Keratinocyte (primary cell): Measurements from ENCODE around the gene RPS19BP1. TPM values are rescaled to one million over a fixed set of nuclear protein-coding genes. Genes with fewer than 3 reads are reported as not detected.

Experiments
- DNase-seq: peaks from one replicate; pipeline ENCODE4 v3.0.0-alpha.2; 2011; ENCODE audit warnings: low read depth, missing footprints, low spot score
- FAIRE-seq: peaks from 2 replicates; lab custom pipeline; 2011; peaks lifted over from hg19 to GRCh38; lab: Jason Lieb, UNC
- H2AFZ ChIP-seq: 2 replicates; pipeline ENCODE4 v1.6.0; 2012; ENCODE audit warnings: low read length, control low read depth, inconsistent platforms; ENCODE audit not compliant: control insufficient read depth
- H3K27ac ChIP-seq: 2 replicates; pipeline ENCODE4 v1.5.1; 2011; ENCODE audit warnings: low read length; ENCODE audit not compliant: control insufficient read depth, insufficient read depth
- H3K27me3 ChIP-seq: 3 replicates; pipeline ENCODE4 v1.6.0; 2011; ENCODE audit warnings: low read length; ENCODE audit not compliant: control insufficient read depth, insufficient read depth; ENCODE audit errors: extremely low read depth
- H3K36me3 ChIP-seq, 2 experiments: 2 replicates in 1 of 2; 3 replicates in 1 of 2; pipeline ENCODE4 v1.5.1; 2011; ENCODE audit warnings: low read length in 2 of 2, mild to moderate bottlenecking in 1 of 2; ENCODE audit not compliant: control insufficient read depth in 2 of 2, insufficient read depth in 2 of 2; ENCODE audit errors: extremely low read depth in 1 of 2
- H3K4me1 ChIP-seq: 3 replicates; pipeline ENCODE4 v1.5.1; 2011; ENCODE audit warnings: low read length; ENCODE audit not compliant: control insufficient read depth, insufficient read depth; ENCODE audit errors: extremely low read depth
- H3K4me2 ChIP-seq: 3 replicates; pipeline ENCODE4 v1.6.0; 2011; ENCODE audit warnings: low read depth, low read length; ENCODE audit not compliant: control insufficient read depth, insufficient read depth; ENCODE audit errors: extremely low read depth
- H3K4me3 ChIP-seq, 3 experiments: fragments of 200-600 bp in 1 of 3; sonication (generic) in 1 of 3; 2 replicates in 2 of 3; 3 replicates in 1 of 3; pipeline ENCODE4 v1.5.1; 2011 to 2016; ENCODE audit warnings: low read length in 3 of 3, mild to moderate bottlenecking in 3 of 3, control low read depth in 2 of 3, inconsistent platforms in 1 of 3, low read depth in 1 of 3, mixed read lengths in 1 of 3, mixed run types in 1 of 3, moderate library complexity in 1 of 3; ENCODE audit not compliant: control insufficient read depth in 2 of 3, insufficient read depth in 2 of 3; ENCODE audit errors: extremely low read depth in 1 of 3
- H3K79me2 ChIP-seq: 2 replicates; pipeline ENCODE4 v1.6.0; 2012; ENCODE audit warnings: low read length; ENCODE audit not compliant: control insufficient read depth, insufficient read depth
- H3K9ac ChIP-seq: 3 replicates; pipeline ENCODE4 v1.6.0; 2011; ENCODE audit warnings: low read length; ENCODE audit not compliant: control insufficient read depth, insufficient read depth; ENCODE audit errors: extremely low read depth
- H3K9me1 ChIP-seq: 3 replicates; pipeline ENCODE4 v1.6.0; 2011; ENCODE audit warnings: low read length; ENCODE audit not compliant: control insufficient read depth, insufficient read depth; ENCODE audit errors: extremely low read depth
- H3K9me3 ChIP-seq: 2 replicates; pipeline ENCODE4 v1.5.1; 2012; ENCODE audit warnings: low read depth, low read length; ENCODE audit not compliant: control insufficient read depth
- H4K20me1 ChIP-seq: 3 replicates; pipeline ENCODE4 v1.6.0; 2011; ENCODE audit warnings: low read length; ENCODE audit not compliant: control insufficient read depth, insufficient read depth; ENCODE audit errors: extremely low read depth
- CTCF ChIP-seq, 3 experiments: IDR thresholded peaks in 1 of 3; conservative IDR thresholded peaks in 1 of 3; optimal IDR thresholded peaks in 1 of 3; 2 replicates in 2 of 3; 3 replicates in 1 of 3; pipeline versions ENCODE3 to v1.5.1; 2011; ENCODE audit warnings: low read length in 3 of 3, mild to moderate bottlenecking in 3 of 3, moderate library complexity in 2 of 3, control low read depth in 1 of 3, inconsistent platforms in 1 of 3; ENCODE audit not compliant: insufficient read depth in 2 of 3; ENCODE audit errors: extremely low read depth in 1 of 3
- EZH2 ChIP-seq: IDR thresholded peaks from one replicate; pipeline ENCODE4 v1.6.1; 2012; ENCODE audit warnings: inconsistent platforms, mild to moderate bottlenecking, low read length, moderate library complexity
- dilution Hi-C: fragments of 300-500 bp; cut with MboI; formaldehyde crosslinking; loops from one replicate; pipeline ENCODE4 v1.7.0; 2020; ENCODE audit warnings: low sequenced_read_pairs; ENCODE audit not compliant: extremely low pct_ligation_motif_present
- polyA plus RNA-seq, 5 experiments: library from polyadenylated mRNA; depleted of rRNA in 3 of 5; stranded (reverse) in 3 of 5; stranded (forward) in 1 of 5; unstranded in 1 of 5; fragments of >200 nt; gene quantifications; 1 replicate in 1 of 5; 2 replicates in 3 of 5; 3 replicates in 1 of 5; pipeline versions ENCODE4 v1.2.1 to v1.2.3, GENCODE V29; 2011 to 2012; ENCODE audit warnings: missing spikeins in 2 of 5, low read depth in 1 of 5, low replicate concordance in 1 of 5

Gene RPS19BP1
- polyA plus RNA-seq, 1 donor (not counting 4 experiments of a cell fraction or from before 2014, with no cell fraction given), result 67.3 TPM

GRCh38 chr22:39490135-39490798 is 42.3 kb downstream of the RPS19BP1 start:
- Histone ChIP-seq H3K4me1 (no peaks in the 10 kb centered on the region), H3K27me3 (no peaks in the 10 kb centered on the region), H3K9ac (no peak overlapping the region), H4K20me1 (no peaks in the 10 kb centered on the region), H3K4me3 (no peak overlapping the region), H3K36me3 (no peaks in the 10 kb centered on the region), H3K79me2 (no peaks in the 10 kb centered on the region), H3K4me2 (no peak overlapping the region), H3K9me3 (no peaks in the 10 kb centered on the region), H2AFZ (no peak overlapping the region), H3K9me1 (no peaks in the 10 kb centered on the region), H3K27ac (no peak overlapping the region)
- TF ChIP-seq EZH2 (no peak), CTCF (optimal IDR thresholded peaks at IDR 0.05 in 1 of 3, IDR thresholded peaks at IDR 0.05 in 1 of 3, conservative IDR thresholded peaks at IDR 0.05 in 1 of 3; ENCODE audit: extremely low read depth in 1 of 3, insufficient read depth in 2 of 3, low read length in 3 of 3) (no peak)
- dilution Hi-C loops, result no loop called here
- peak; percentile 84 for FAIRE-seq
- no peak for DNase-seq

GRCh38 chr22:39489094-39490068 is 43.2 kb downstream of the RPS19BP1 start:
- H3K9me3 ChIP-seq, result no peaks in the 10 kb centered on the region
- TF ChIP-seq EZH2 (no peak), CTCF (optimal IDR thresholded peaks at IDR 0.05 in 1 of 3, IDR thresholded peaks at IDR 0.05 in 1 of 3, conservative IDR thresholded peaks at IDR 0.05 in 1 of 3; ENCODE audit: extremely low read depth in 1 of 3, insufficient read depth in 2 of 3, low read length in 3 of 3) (no peak)
- H3K9me1 ChIP-seq, result no peaks in the 10 kb centered on the region
- no peaks in the 10 kb centered on the region for H3K79me2 ChIP-seq
- no peak overlapping the region for H2AFZ ChIP-seq
- dilution Hi-C loops, result no loop called here
- H3K36me3 ChIP-seq, result no peaks in the 10 kb centered on the region
- FAIRE-seq (no peak), DNase-seq (no peak)
- H3K4me3 ChIP-seq, result no peak overlapping the region
- no peak overlapping the region for H3K4me2 ChIP-seq
- no peaks in the 10 kb centered on the region for H3K4me1 ChIP-seq
- no peak overlapping the region for H3K9ac ChIP-seq
- no peaks in the 10 kb centered on the region for H3K27me3 ChIP-seq
- no peak overlapping the region for H3K27ac ChIP-seq
- no peaks in the 10 kb centered on the region for H4K20me1 ChIP-seq
